GM18858 (cell line): Measurements from ENCODE around the gene ABCD3.

ENCODE experiments used
- ATAC-seq: cut with Tn5 transposase; IDR thresholded peaks from one replicate; pipeline ENCODE4 v1.9.1; 2021; ENCODE audit not compliant: unreplicated experiment

The ABCD3 gene

GRCh38 chr1:94522304-94522703, 104.1 kb downstream of the ABCD3 start:
- ATAC-seq: no peak

GRCh38 chr1:94524531-94524930, 106.3 kb downstream of the ABCD3 start:
- ATAC-seq: no peak

DNA sequence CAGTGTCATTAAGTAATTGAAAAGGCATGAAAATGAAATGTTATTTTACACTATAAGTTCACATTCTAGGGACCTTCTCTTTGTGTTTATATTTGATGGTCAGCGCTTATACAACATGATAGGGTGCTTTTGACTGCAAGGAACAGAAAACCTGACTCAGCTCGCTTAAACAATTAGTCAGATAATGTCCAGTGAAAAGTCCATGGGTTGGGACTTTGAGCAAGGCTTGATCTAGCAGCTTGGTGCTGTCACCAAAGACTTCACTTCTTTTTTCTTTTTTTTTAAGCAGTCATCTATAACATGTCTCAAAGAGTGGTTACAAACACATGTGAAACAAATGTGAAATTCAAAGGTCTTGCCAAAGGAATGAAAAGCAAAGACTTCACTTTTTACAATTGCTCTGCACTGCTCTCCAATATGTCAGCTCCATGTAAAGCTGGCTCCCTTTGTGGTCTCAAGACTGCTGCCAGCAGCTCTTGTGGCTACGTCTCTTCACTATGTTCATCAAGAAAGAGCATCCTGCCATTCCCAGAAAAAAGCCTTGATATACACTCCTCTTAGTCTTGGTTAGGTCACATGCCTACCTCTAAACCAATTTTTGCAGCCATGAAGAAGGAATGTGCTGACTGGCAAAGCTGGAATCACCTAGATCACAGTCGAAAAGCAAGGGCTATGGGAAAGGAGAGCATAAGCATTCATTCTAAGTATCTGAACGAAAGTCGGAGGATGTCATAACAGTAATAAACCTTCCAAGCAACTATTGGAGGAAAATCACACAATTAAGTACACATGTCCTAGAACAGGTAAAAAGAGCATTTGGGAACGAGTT, 108.2 kb downstream of the ABCD3 start:
- ATAC-seq: no peak

DNA sequence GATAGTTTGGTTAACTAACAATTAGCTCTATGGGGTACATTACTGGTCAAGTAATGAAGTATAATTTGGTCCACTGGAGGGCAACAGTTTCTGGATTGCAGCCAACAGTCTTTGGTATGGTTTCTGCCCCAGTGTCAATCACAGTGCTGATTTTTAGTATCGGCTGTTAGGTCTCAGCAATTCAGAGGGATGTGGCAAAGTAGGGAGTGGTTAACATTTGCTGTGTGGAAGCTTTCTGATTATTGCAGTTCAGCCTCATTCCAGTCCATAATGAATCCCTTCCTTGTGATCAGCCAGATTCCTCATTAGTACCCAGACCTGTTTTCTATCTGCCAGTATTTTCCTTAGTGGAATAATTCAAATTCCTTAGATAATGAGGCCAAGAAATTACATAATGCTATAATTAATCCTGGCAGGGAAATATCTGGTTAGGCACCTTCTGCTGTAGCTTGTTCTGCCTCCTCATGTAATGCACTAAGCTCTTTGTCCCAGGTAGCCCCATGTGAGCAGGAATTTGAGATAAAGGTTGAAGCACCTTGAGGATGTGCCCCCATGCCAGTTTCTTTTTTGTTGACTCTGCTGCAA, 109.3 kb downstream of the ABCD3 start:
- ATAC-seq: no peak

- no peak for ATAC-seq
These were observed 110.1 kb downstream of the ABCD3 start for GRCh38 chr1:94528299-94528698.

DNA sequence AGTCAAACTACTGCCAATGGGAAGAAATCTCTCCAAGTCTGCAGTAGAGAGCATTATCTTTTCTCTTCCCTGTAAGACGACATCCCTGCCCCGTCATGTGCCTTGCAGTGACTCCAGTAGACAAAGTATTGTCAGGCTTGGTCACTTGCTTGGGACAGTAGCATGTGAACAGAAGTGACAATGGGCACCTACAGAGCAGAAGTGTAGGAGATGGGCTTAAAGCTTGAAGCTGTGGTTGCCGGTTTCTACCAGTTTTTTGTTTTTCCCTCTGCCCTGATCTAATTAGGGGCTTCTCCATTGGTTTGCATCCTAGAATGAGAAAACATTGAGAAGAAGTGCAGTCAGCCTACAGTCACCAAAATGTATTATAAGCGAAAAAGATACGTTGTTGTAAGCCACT, 110.6 kb downstream of the ABCD3 start:
- no peak for ATAC-seq

DNA sequence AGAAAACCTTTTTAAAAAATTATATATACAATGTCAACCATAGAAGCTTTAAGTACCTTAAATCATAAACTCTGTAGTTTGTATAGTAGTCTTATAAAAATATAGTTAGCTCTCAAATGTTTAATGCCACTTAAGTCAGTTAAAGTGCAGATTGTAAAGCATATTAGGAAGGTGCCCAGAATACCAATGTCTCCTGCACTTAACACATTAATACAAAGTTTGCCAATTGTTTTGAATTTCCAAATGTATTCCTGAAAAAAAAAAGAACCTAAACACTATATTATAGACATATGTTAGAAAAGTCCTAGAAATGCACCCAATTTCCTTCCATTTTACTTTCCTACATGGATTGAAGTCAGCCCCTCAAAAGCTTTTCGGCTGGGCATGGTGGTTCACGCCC, 111.2 kb downstream of the ABCD3 start:
- ATAC-seq: no peak

DNA sequence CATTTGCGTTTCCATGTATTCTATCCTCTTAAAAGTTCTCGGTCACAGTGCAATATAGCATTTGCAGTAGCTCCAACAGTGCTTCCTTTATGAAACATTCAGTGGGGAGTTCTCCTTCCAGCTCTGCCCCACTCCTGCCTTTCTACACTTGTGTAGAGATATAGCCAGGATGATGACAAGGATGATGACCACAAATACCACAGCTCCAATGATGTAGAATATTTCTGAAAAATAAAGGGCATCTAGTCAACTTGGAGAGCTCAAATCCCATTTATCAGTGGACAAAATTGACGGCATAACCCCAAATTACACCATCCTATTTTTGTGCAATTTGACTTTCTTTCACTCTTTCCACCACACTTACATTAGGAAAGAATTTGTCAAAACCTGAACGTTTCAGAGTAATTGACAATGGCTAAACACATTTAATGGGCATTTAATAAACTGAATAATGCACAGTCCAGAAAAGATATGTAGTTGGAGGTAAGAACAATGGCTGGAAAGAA, 112.2 kb downstream of the ABCD3 start:
- ATAC-seq: no peak

- no peak for ATAC-seq
These were observed 113.5 kb downstream of the ABCD3 start for GRCh38 chr1:94531664-94532063.

GRCh38 chr1:94532077-94532476, 113.9 kb downstream of the ABCD3 start:
- no peak for ATAC-seq

DNA sequence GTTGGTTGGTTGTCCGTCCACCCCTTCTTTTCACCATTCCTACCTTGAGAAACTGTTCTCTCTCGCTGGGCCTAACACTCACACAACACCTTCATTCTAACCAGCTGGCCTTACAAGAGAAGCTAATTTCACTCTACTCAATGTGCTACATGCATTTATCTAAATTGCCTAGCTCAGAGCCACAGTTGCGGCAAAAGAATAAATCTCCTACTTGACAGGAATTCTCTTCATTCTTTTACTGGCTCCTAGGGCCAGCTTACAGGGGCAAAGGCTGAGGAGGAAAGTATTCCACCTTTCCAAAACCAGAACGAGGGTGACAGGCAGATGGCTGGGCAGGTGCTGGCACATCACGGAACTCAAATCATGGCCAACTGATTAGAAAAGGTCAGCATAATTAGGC, 116.9 kb downstream of the ABCD3 start:
- ATAC-seq: no peak

- no peak for ATAC-seq
These were observed 117.7 kb downstream of the ABCD3 start for GRCh38 chr1:94535879-94536278.

GRCh38 chr1:94537254-94537653, 119.1 kb downstream of the ABCD3 start:
- ATAC-seq: no peak

DNA sequence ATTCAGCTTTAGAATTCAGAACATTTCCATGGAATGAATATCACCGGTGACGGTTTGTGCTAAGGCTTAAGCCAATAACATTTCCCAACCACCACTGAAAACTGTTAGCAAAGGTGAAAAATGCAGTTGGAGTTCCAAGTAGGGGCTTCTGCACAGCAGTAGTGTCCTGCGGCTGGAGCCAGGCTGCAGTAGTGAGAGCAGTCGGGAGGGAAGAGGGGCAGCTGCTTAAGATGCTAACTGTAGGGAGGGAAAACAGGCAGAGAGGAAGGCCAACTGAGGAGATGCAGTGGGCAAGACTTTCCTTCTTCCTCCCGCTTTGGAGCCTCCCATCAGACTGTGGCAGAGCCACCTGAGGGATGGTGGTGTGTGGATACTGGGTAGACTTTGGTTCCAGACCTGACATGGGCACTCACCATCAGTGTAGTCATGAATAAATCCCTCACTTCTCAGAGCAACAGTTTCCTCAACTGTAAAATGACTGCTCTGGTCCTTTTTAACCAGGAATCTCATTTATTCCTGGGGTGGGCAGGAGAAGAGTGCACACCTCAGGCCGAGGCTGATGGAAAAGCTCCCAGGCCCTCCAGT, 120.1 kb downstream of the ABCD3 start:
- ATAC-seq: no peak

DNA sequence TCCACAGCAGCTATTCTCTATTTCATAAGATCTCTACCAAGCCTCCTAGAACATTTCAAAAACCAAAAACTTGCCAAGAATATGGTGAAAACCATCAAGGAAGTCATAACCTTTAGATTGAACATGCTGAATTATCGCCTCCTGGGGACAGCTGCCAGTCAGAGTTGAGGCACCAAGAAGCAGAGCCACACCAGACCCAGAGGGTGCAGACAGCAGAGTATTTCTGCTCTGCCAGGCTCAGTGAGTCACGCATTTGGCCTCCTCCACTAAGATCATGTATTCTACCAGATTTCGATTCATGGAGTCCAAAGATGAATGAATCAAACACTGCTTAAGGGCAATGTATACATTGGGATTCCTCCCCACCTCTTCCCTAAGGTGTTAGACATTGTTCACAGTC, 121.3 kb downstream of the ABCD3 start:
- no peak for ATAC-seq

- ATAC-seq: no peak
These were observed 122.5 kb downstream of the ABCD3 start for GRCh38 chr1:94540440-94541245.

GRCh38 chr1:94541246-94542087, 123.3 kb downstream of the ABCD3 start, which contains the start of gene F3:
F3 (minus strand) TSS chr1:94541759; CDS start chr1:94541636, 123 bp downstream.
- ATAC-seq: peak; percentile 61

DNA sequence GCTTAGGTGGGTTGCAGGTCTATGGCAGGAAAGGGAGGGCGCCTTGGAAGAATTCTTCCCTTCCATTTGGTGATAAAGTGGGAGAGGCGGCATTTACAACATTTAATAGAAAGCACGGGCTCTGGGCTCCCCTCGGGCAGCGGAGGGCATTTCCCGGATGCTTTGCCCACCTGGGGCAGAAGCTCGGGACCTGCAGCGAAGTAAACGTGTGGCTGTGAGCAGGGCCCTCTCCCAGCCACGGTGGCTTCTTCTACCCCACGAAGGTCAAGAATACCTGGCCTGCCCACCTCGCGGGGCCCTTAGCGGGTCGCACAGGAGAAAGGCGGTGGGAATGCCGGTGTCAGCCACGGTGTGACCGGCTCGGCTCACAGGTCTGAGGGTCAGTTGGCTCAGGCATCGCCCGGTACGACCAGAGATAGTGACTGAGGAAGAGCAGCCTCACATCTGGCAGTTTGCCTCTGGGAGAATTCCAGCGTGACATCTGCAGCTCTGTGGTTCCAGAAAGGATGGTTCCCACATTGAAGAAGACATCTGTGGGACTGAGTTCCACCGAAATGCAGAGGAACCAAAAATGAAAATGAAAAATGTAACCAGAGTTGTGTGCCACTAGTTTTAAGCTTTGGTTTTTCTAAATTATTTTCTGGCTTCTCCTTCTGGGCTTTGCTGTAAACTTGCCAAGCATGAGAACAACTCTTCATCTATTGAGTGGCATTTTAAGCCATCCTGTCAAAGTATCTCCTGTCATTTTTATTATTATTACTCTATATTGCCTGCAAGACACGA, 124.1 kb downstream of the ABCD3 start:
- no peak for ATAC-seq

DNA sequence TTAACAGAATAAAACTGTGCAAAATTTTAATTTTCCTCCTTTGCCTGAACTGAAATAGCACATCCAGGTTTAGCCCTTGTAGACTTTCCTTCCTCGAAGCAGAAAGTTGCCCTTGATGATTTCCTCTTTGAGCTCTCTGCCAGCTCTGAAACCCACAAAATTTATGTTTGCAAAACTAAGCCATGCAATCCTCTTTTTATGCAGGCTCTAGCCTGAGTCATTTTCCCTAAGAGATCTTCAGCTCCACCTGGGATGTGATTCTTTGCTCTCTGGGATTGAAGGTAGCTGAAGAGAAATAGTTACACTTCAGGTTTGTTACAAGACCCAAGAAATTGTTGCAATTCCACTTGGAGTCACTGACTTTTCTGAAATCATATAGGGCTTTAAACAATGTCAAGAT, 124.8 kb downstream of the ABCD3 start:
- no peak for ATAC-seq
